Neural progenitor cell (in vitro differentiated cells): Measurements from ENCODE around the gene UQCRC2.

Experiments
- EZH2 ChIP-seq: fragments of 200-600 bp; sonication (generic); IDR thresholded peaks from 2 replicates; pipeline ENCODE4 v1.6.1; 2017; ENCODE audit warnings: antibody characterized with exemption, mild to moderate bottlenecking, moderate library complexity
- TF ChIP-seq, protein P1 (sequence below): fragments of 200-600 bp; sonication (generic); IDR thresholded peaks from 2 replicates; pipeline ENCODE4 v1.5.1; 2017; ENCODE audit warnings: antibody characterized with exemption, mild to moderate bottlenecking

GRCh38 chr16:21959050-21959449, 5.9 kb downstream of the UQCRC2 start:
- TF ChIP-seq, protein P1, sequence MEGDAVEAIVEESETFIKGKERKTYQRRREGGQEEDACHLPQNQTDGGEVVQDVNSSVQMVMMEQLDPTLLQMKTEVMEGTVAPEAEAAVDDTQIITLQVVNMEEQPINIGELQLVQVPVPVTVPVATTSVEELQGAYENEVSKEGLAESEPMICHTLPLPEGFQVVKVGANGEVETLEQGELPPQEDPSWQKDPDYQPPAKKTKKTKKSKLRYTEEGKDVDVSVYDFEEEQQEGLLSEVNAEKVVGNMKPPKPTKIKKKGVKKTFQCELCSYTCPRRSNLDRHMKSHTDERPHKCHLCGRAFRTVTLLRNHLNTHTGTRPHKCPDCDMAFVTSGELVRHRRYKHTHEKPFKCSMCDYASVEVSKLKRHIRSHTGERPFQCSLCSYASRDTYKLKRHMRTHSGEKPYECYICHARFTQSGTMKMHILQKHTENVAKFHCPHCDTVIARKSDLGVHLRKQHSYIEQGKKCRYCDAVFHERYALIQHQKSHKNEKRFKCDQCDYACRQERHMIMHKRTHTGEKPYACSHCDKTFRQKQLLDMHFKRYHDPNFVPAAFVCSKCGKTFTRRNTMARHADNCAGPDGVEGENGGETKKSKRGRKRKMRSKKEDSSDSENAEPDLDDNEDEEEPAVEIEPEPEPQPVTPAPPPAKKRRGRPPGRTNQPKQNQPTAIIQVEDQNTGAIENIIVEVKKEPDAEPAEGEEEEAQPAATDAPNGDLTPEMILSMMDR: no peak
- TF ChIP-seq EZH2: no peak
